GM18511 (cell line): ENCODE results near the gene TMEM255B.

ENCODE experiments used
- ATAC-seq: cut with Tn5 transposase; IDR thresholded peaks from one replicate; pipeline ENCODE4 v1.9.1; 2021; ENCODE audit warnings: mild to moderate bottlenecking, moderate library complexity; ENCODE audit not compliant: unreplicated experiment

Gene TMEM255B

DNA sequence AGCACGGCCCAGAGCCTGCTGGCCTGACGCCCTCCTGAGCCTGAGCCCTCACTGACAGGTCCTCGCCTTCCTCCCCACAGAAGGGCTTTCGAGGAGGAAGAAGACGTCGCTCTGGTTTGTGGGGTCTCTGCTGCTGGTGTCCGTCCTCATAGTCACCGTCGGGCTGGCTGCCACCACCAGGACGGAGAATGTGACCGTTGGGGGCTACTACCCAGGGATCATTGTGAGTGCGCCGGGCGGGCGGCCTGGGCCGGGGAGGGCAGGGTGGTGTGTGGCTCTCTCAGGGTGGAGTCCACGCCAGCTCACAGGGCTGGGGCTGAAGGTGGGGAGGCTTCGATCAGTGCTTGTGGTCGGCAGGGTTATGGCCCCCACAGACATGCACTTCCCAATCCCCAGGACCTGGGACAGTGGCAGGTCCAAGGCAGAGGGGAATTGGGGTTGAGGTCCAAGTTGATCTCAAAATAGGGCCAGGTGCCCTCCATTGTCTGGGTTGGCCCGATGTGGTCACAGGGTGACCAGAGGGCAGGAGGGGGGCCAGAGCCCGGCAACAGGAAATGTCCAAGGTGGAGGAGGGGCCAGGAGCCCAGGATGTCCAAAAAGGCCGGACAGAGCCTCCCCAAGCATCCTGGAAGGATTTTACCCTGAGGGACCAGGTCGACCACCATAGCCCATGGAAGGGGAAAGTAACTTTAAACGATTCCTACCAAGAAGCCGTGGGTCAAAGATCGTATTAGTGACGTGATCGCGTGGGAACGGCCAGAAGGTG is 7.2 kb downstream of the TMEM255B start:
- ATAC-seq = no peak

DNA sequence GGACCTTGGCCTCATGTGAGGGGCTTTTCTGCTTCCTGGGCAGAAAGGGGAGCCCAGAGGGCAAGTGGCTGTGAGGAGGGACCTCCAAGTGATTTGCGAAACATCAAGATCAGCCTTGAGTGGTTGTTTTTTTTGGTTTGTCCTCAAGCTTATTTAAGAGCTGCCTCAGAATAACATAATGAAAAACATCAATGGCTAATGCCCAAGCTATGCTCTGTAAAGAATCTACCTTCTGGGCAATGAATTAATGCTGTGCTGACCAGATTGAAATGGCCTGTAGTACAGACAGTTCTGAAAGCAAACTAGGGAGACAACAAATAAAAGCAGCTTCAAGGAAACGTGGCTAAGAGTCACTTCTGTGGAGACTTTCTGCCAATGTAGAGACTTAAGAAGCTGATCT is 8.3 kb downstream of the TMEM255B start:
- no peak for ATAC-seq

DNA sequence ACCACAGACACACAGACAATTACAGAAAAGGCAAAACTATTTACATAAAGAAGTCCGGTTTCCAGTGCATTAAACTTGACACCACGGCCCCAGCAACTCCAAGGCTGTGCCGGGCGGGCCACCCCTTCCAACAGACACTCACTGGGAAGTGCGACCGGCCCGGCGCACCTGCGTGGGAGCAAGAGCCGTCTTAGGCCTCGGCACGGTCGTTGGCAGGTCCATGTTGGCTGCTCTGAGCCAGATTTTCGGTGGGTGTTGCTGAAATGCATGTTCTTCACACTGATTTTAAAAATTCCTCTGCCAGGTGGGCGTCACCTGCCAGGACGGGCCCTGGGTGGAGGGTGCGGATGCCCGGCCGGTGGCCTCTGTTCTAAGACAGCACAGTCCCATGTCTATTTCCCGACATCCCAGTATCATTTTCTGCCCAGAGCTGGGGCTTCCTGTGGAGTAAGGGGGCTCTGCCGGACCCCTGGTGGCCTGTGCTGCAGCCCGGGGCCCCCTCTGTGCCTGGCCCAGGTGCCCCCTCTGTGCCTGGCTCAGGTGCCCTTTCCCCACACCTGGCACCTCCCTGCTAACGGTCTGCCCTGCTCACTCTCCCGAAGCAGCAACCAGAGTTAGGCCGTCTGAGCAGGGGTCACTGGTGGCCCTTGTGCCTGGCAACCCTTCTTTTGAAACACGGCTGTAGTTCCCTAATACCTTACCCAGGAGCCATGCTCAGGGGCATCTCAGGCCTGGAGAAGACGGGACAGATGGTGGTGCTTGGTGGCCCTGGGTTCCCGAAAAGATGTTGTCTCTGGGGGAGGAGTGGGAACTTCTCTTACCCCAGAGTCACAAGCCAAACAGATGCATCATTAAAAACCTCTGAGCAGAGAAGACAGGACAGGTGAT is 9.2 kb downstream of the TMEM255B start:
- ATAC-seq = no peak

DNA sequence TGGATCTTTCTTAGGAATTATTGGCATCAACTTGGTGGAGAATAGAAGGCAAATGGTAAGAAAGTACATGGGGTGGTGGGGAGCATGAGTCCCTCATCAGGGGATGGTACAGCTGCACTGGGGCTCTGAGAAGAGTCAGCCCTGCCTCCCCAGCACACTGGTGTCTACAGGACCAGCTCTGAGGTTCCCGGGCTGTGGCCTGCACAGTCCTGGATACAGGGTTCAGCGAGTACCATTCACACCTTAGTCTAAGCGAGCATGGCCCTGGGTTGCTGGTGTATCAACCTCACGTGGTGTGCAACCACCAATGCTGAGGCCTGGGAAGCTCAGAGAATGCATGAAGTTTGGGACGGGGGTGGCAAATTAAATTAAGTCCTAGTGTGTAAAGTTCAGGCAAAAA is 10.1 kb downstream of the TMEM255B start:
- no peak for ATAC-seq

GRCh38 chr13:113769881-113770280 is 10.9 kb downstream of the TMEM255B start:
- no peak for ATAC-seq

- no peak for ATAC-seq
These were observed 11.4 kb downstream of the TMEM255B start for GRCh38 chr13:113770441-113770840.

- ATAC-seq = no peak
These were observed 11.9 kb downstream of the TMEM255B start for GRCh38 chr13:113770937-113771336.

DNA sequence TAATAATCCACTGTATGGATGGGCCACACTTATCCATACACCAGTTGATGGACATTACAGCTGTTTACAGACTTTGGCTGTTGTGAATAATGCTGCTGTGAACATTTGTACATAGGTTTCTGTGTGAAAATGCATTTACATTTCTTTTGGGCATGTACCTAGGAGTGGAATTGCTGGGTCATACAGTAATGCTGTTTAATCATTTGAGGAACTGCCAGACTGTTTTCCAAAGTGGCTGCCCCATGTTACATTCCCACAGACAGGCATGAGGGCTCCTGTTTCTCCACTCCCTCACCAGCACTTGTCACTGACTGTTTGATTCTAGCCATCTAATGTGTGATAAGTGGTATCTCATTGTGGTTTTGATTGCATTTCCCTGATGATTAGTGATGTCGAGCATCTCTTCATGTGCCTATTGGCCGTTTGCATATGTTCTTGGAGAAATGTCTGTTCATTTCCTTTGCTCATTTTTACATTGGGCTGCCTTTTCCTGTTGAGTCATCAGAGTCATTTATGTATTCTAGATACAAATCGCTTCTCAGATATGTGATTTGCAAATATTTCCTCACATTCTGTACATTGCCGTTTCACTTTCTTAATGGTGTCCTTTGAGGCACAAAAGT is 12.8 kb downstream of the TMEM255B start:
- no peak for ATAC-seq

GRCh38 chr13:113774177-113775107 is 15.4 kb downstream of the TMEM255B start:
- no peak for ATAC-seq

DNA sequence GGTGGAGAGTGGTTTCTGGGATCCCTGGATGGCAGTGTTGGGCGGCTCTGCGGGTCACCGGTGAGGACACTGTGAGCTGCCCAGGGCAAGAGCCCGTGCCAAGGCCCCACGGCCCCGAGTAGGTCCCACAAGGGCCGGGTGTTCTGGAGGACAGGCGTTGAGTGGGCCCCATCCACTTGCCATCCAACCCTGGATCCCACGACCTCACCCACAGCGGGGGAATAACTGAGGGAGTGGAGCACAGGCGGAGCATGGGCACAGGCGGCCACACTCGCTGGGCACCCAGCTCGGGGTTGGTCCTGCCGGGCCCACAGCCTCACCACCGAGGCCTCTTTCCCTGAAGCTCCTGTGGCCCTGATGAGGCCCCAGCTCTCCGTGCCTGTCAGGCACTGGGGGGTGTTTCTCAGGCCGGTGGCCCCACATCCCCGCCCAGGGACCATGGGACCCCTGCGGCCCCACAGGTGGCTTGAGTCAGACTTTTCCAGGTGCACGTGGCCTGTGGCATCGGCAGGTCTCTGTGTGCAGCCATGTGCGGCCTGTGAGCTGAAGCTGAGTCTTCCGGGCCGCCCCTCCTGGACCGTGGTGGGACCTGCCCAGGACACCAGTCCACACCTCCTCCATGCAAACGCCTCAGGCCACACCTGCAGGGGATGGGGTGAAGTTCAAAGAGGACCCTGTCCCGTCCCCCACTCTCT is 16.6 kb downstream of the TMEM255B start:
- ATAC-seq = no peak

- ATAC-seq = no peak
These were observed 17.5 kb downstream of the TMEM255B start for GRCh38 chr13:113776231-113777125.

DNA sequence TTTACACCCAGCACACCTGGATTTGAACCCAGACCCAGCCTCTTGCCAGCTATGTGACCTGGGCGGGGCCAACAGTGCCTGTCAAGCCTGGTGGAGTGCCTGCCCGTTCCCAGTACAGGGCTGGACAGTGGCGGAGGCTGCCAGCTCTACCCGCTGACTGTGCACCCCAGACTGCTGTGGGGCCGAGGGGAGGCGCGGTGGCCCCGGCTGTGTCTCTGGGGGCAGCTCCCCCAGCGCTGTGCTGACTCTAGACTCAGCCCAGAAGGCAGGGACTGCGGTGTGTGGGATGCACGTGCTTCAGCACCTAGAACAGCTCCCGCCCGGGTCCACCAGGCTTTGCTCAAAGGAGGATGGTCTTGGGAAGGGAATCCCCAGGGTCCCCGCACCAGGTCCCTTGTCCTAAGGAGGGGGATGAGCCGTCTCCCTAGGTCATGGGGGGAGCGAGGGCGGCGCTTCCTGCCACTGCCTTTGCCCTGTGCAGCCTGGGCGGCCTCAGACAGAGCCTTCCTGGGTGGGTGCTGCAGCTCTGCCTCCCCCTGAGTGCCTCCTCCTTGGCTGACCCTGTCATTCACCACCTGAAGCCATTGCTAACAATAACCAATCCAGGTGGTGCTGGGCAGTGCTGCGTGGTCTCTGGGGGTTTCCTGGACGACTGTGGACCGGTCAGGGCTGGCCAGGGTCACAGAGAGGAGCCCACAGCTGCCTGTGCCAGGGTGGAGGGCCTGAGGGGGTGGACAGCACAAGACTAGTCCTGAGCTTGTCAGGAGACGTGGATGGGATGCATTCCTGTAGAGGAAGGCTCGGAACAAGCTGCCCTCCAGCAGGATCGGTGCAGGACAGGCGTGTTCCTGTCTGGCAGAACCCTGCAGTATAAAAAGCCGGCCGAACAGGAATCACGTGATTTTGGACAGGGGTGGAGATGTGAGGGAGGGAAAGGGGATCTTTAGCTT is 18.6 kb downstream of the TMEM255B start:
- ATAC-seq = no peak

DNA sequence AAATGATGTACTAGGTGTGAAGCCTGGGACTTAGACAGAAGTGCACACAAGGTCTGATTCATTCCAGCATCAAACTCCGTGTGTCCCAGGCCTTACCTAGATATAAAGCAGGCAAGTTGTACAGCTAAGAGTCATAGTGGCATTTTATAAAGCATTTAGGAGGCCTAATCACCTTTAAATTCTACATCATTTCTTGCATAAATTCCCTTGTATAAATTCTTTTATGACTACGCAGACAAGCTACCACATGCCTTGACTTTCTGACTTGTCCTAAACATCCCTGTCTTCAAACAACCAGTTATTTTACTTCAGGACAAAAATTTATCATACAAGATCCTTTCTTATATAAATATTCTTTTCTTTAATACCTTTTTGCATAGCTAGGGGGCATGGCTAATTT is 22.5 kb downstream of the TMEM255B start:
- ATAC-seq = no peak

- ATAC-seq = no peak
These were observed 23.4 kb downstream of the TMEM255B start for GRCh38 chr13:113782472-113782871.

DNA sequence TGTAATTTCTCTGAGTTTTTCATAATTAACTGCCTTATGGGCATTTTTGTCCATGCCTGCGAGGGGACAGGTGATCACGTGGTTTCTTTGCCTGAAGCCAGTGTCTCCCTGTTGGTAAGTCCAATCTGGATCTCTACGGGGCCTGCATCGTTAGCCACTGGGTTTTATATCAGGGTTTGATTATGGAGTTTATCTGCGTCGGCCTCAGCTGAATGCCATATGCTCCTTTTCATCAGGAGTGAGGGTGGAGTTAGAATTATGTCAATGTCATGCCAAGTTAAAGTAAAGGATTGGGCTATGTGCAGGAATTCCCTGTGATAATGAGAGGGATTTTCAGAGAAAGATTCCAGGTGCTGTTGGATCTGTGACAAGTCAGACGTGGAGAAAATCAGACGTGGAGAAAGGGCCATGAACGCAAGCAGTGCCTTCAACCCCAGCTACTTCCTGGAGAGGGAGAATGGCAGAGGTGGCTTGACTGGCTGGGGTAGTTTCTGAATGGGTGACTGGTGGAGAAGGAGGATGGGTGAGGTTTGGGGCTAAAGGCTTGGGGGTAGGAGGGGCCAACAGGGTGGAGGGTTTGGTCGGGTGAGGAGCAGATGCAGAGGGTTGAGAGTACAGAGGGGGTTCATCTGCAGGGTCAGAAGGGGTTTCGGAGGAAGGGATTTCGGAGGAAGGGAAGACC is 24.3 kb downstream of the TMEM255B start:
- ATAC-seq = no peak

GRCh38 chr13:113783966-113784644 is 25.1 kb downstream of the TMEM255B start:
- no peak for ATAC-seq

DNA sequence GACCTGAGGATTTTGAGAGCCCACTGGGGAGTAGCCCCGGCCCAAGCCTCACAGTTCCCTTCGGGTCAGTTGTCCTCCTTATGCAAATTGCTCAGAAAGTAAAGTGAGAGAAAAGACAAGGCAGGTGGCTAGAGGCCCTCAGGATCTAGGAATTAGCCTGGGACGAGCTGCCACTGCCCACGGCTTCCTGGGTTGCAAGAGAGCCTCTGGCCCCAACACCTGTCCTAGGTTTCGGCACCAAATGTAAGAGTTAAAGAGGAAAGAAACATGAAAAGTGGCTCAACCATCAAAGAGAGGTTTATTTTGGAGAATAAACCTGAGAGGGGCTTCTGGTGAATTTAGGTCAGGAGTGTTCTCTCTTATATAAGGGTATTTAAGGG is 25.6 kb downstream of the TMEM255B start:
- no peak for ATAC-seq
